Activated CD4-positive, CD25-positive, alpha-beta regulatory T cell (primary cell): ENCODE results near the gene TAAR2.
"Not testable (repeated sequence)": the region's sequence is repeated elsewhere in the genome, so short reads cannot be mapped to it uniquely, and the experiment has no call there.

Experiments
- DNase-seq, 4 experiments: peaks; one replicate each; lab custom pipeline; 2025; lab: John Stamatoyannopoulos, UW

The TAAR2 gene, protein sequence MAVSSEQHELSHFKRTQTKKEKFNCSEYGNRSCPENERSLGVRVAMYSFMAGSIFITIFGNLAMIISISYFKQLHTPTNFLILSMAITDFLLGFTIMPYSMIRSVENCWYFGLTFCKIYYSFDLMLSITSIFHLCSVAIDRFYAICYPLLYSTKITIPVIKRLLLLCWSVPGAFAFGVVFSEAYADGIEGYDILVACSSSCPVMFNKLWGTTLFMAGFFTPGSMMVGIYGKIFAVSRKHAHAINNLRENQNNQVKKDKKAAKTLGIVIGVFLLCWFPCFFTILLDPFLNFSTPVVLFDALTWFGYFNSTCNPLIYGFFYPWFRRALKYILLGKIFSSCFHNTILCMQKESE

DNA sequence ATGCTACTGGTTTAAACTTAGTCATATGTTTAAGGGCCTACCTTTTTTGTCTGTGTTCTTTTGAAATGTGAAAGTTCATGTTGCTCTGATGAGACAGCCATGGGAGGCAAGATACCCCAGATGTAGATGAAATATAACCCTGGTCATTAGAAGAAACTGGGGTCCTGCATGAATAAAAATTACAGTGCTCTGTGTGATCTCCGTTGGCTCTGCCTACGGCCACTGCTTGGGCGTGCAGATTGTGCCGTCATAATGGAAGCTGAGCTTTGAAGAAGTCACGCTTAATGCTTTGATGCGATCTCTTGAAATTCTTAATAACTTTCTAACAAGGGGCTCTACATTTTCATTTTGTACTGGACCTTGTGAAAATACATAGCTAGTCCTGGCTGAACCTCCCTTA lies at the start of gene TAAR2:
Gene TAAR2, minus strand, starts transcription at position 101 of the 400 bp plus-strand sequence. Its CDS starts 0 bp downstream, at position 101.
- no peak for DNase-seq

DNA sequence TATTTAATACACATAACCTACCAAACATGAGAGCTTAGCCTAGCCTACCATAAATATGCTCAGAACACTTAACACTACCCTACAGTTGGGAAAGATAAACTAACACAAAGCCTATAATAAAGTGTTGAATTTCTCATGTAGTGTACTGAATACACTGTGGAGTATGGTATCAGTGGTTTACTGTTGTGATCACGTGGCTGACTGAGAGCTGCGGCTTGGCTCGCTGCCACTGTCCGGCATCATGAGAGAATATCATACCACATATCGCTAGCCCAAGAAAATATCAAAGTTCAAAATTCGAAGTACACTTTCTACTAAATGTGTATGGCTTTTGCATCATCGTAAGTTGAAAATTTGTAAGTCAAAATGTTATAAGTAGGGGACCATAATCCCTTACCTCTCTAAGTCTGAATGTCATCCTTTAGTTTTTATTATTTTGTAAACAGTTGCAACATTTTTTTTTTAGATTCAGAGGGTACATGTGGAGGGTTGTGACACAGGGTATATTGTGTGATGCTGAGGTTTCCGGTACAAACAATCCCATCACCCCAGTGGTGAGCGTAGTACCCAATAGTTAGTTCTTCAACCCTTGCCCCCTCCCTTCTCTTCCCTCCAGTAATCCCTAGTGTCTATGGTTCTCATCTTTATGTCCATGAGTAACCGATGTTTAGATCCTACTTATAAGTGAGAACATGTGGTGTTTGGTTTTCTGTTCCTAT lies 49.5 kb upstream of the TAAR2 start:
- DNase-seq: no peak

DNA sequence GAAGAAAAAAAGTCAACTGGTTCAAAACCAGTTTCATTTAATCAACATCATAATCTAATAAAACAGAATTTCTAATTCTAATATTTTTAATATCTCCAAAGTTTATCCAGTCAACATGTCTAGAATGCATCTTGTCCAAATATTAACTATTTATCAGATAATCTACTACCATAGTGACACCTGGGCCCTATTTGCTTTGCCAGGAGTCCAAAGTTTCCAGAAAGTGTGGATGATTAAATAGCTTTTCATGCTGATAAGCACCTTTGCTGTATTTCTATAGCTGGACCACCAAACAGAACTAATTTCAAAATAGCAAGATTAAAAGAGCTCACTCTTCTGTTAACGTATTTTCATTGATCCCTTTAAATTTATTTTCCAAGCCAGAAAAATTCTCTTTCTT lies 47.2 kb upstream of the TAAR2 start:
- DNase-seq: no peak

DNA sequence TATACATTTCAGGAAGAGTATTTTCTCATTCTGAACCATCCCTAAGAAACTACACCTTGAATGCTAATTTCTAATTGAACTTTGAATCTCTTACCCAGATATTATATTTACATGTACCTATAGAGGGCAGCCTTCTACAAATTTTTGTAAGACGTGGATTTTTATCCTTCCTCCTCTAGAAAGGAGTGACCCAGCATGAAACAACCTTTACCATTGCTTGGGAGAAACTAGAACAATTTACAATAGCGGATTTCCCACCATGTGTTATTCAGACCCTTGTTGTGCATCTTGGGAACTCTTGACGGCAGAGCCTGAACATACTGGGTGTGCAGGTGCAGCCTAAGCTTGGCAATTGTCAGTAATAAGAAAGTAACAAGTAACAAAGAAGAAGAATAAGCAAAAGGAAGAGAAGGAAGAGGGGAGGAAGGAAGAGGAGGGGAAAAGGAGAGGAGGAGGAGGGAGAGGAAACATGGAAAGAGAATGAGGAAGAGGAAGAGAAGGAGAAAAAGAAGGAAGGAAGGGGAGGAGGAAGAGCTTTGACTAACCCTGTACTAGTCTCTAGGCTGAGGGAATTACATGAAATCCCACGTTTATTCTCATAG lies 45.7 kb upstream of the TAAR2 start:
- no peak for DNase-seq

DNA sequence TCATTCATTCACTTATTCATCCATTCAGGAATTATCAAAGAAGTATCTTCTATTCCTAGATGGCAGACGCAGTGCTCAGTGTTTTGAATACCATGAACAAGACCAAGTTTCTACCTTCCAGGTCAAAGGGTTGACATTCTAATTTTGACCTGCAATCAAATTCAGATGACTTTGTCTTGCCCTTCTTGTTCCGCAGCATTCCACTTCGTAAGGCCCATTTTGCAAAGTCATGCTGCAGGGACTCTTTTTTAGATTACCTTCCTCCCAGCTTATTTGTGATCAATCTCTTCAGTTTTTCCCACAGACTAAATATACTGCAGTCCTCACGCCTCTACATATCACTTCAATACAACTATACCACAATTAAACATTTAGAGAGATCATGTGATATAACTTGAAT lies 42.0 kb upstream of the TAAR2 start:
- no peak for DNase-seq

DNA sequence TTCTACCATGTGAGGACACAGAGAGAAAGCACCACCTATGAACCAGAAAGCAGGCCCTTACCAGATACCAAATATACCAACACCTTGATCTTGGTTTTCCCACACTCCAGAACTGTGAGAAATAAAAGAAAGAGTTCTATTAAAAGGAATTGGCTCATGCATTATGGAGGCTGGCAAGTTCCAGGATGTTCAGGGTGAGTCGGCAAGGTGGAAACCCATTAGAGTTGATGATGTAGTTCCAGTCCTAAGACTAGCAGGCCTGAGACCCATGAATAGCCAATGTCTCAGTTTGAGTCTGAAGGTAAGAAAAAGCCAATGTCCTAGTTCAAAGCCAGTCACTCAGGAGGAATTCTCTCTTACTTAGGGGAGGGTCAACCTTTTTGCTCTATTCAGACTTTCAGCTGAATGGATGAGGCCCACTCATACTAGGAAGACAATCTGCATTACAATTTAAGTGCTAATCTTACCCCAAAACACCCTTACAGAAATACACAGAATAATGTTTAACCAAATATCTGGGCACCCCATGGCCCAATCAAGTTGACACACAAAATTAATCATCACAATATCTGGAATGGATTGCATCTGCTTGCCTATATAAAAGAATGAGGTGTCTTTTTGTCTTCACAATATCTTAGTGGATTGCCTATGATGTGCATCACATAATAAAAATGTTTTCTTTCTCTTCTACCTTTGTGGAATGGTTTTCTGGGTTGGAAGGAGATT lies 40.4 kb upstream of the TAAR2 start:
- DNase-seq: no peak

DNA sequence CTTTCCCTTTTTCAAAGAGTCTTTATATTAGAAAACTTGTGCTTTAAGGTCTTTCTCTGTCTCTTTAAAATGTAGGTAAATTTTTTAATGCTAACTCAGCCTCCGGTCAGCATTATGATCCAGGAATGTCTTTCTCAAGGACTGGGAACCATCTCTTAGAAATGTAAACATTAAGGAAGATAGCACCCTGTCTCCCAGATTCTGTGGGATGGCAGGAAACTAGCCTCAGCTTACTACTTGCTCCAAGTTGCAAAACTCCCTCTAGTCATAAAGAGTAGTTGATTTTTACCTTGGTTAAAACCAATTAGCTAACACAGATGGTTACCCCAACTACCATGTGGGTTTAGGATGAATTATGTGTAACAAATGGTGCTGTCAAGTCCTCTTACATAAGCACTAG lies 39.6 kb upstream of the TAAR2 start:
- no peak for DNase-seq

DNA sequence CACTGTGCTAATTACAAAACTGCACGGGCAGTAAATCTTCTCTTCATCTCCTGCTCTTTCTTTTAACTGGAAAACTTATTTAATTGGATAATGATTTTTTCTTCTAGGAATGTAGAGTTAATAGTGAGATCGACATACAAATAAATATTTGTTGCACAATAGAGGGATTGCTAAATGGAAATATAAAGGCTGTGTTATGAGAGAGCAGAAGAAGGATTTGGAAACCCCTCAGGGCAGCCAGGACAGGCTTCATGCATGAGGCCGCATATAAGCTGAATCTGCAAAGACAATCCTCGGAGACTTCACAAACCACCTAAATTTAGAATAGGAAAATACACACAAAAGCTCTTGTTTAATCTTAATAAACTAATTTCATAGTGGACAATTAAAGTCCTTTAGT lies 37.8 kb upstream of the TAAR2 start:
- no peak for DNase-seq

DNA sequence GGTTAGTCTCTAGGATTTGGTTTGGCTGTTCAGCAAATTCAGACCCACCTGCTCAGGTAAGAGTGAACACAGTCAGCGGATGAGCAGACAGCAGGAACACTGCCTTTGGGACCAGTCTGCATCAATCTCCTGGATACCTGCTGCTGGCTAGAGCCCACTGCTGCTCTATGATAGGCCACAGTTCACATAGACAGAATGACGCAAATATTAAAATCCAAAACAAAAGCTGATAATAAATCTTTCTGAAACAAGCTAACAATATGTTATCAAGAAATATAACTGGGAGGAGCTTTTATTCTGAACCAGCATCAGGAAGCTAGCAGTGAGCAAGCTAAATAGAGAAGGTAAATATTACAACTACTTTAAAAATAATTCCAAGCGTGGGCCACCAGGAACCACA lies 35.0 kb upstream of the TAAR2 start, which contains the start of gene TAAR1:
Gene TAAR1, minus strand, starts transcription at position 101 of the 400 bp plus-strand sequence. CDS start 13,179 bp downstream, outside the sequence.
- DNase-seq: no peak

DNA sequence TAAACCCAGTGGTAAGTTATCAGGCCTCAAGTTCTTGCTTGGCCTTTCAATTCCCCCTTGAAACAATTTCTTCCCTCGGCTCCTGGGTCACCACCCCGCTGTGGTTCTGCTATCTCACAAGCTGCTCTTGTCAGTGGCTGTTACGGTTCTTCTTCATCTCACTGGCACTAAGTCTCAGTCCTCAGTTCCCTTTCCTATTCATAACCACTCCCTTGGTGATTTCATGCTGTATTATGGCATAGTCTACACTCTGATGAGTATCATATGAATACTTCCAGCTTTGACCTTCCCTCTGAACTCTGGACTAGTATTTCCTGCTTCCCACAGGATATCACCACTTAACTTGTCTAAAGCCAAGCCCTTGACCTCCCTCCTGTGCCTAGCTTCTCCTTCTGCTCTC lies 27.0 kb upstream of the TAAR2 start:
- no peak for DNase-seq

DNA sequence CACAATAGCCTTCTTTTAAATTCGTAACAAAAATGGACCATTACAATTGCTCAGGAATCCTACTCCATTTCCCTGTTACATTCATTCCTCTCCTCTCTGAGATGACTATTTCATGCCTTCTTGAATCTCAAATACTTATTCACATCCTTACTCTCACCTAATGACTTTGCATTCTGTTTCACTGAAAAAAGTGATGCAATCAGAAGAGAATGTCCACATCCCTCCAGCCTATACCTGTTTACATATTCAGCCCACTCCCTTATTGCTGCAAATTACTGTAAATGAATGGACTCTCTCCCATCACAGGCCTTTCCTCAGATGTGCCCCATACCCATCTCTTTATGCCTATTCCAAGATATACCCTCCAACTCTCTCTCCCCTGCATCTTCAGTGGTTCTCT lies 26.4 kb upstream of the TAAR2 start:
- no peak for DNase-seq

DNA sequence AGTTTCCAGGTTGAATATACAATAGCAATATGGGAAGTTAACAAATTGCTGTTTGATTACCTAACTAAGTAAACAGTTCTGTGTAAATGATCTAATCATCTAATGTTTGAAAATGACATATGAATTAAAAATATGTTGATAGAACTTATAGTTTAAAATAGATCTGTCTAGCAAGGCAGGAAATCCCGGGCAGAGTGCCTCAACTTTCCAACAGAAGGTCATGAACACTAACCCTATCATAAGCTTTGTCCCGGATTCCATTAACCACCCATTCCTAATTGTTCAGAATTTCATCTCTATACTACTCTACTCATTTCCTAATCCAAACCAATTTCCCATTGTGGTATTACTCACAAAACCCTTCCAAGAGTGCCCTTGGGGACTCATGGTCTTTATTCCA lies 24.8 kb upstream of the TAAR2 start:
- DNase-seq: no peak

DNA sequence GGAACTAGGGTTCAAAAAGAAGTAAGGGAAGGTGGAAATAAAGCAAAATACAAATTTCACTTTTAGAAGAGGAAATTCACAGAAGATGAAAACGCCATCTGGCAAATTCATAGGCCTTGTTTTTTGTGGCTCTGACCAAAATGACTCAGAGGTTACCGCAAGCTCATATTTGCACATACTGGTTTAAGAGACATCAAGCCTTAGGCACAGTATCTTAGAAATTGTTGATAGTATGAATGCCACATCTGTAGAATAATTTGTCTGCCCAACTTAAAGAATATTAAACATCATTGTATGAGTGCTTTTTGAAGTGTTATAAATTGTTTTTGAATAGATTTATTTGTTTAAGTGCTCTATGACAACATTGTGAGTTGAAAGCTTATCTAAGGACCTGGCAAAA lies 24.3 kb upstream of the TAAR2 start:
- no peak for DNase-seq

DNA sequence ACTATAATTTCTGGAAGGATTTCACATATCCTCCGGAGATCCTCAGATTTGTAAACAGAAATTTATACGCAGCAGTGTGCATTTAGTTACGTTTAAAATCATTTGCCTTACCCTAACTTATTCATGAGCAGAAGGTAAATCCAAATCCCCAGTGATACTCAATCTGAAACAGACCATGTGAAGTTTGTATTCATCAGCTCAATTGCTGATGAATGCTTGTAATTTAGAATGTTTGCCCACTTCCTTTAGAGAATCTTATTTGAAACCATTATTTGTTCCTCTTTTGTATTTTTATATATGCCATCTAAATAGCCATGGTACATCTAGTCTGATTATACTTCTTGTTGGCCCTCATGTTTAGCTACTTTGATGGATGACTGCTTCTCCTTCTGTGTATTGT lies 19.5 kb upstream of the TAAR2 start:
- DNase-seq: no peak

DNA sequence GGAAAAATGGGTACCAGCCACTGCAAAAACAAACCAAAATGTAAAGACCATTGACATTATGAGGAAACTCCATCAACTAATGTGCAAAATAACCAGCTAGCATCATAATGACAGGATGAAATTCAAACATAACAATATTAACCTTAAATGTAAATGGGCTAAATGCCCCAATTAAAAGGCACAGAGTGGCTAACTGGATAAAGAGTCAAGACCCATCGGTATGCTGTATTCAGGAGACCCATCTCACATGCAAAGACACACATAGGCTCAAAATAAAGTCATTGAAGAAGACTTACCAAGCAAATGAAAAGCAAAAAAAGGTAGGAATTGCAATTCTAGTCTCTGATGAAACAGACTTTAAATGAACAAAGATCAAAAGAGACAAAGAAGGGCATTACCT lies 13.1 kb upstream of the TAAR2 start:
- DNase-seq: not testable (repeated sequence)

DNA sequence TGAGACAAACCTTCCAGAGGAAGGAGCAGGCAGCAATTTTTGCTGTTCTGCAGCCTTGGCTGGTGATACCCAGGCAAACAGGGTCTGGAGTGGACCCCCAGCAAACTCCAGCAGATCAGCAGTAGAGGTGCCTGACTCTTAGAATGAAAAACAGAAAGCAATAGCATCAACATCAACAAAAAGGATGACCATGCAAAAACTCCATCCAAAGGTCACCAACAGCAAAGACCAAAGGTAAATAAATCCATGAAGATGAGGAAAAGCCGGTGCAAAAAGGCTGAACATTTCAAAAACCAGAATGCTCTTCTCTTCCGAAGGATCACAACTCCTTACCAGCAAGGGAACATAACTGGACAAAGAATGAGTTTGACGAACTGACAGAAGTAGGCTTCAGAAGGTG lies 11.8 kb upstream of the TAAR2 start:
- not testable (repeated sequence) for DNase-seq

DNA sequence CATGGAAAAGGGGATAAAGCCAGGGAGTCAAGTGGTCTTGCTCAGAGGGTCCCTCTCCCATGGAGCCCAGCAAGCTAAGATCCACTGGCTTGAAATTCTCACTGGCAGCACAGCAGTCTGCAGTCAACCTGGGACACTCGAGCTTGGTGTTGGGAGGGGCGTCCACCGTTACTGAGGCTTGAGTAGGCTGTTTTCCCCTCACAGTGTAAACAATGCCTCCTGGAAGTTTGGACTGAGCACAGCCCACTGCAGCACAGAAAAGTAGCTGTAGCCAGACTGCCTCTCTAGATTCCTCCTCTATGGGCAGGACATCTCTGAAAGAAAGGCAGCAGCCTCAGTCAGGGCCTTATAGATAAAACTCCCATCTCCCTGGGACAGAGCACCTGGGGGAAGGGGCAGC lies 11.2 kb upstream of the TAAR2 start:
- DNase-seq: not testable (repeated sequence)

DNA sequence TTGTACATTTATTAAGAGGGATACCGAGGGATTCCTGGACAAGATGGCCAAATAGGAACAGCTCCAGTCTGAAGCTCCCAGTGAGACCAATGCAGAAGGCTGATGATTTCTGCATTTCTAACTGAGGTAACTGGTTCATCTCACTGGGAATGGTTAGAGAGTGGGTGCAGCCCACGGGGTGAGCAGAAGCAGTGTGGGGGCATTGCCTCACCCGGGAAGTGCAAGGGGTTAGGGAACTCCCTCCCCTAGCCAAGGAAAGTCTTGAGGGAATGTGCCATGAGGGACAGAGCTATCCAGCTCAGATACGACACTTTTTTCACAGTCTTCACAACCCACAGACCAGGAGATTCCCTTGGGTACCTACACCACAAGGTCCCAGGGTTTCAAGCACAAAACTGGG lies 10.7 kb upstream of the TAAR2 start:
- no peak for DNase-seq

DNA sequence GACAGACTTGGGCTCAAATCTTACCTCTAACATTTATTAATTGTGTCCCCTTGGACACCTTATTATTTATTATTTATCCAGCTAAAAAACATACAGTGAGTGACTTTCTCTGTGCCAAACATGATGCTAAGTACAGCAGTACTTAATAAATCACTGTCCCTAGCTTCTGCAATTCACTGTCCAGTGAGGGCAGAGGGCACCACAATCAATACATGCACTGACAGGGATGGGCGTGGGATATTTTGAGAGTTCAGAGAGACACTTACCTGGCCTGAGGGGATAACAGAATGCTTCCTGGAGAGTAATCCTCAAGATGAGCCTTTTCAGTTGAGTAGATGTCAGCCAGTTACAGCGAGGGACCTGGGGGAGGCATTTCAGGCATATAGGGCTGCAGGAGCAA lies 9.3 kb upstream of the TAAR2 start:
- DNase-seq: no peak

DNA sequence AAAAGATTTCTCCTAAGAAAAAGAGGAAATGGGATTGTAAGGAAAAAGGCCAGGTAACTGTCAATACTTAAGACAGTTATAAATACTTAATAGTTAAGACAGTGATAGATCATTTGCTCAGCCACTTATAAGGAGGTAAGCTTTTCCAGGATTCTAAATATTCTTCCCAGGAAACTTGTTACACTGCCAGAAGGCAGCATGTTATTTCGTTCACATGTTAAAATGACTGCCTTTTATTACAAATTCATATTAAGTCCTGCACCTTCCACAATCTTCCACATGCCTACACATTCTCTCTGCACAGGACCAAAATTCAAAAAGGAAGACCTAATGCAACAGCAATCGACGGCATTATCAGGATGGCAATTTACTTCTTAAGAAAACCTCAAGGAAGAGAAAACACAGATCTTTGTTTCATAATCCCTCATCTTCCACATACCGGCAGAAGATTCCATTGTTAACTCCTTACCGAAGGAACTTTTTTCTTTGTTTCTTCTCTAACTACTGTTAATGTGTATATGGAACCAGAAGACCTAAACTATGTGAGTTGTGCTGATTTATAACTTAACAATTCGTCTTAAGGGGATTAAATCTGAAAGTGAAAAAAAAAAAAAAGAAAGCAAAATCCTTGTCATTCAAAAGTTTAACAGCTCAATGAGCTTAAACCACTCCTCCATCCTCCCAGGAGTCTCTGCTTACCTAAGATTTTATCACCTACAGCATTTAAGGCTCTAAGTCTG lies 799 bp downstream of the TAAR2 start:
- no peak for DNase-seq

DNA sequence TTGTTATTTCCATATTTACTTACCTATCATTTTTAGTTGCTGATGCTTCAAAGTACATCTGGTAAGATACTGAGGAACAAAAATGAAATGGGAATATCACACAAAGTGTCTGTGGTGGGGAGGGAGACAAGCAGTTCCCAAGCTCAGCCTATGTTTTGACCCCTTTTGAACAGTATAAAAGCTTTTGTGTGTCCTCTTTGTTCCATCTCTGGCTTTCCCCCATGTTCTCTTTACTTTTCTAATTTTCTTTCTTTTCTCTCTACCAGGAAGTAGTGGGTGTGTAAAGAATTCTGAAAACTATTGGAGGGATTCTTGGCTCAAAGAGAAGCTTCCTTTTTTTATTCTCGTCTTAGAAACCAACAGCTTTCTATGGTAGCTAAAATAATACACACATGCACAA lies 7.4 kb downstream of the TAAR2 start:
- DNase-seq: no peak

DNA sequence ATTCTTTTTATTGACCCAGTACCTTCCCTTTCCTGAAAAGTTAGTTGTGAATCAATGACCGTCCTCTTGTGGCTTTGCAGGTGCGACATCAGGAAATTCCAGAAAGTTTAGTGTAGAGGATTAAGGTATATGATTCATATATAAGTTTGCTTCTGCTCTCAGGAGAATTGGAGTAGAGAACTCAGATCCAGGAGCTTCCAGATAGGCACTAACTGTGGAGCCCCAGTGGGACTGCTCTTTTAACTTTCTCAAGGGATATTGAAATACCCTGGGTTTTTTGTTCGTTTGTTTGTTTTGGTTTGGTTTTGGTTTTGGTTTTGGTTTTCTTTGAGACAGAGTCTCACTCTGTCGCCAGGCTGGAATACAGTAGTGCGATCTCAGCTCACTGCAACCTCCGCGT lies 9.5 kb downstream of the TAAR2 start:
- DNase-seq: no peak
